Caco-2 (cell line): Measurements from ENCODE around the gene TLE5. TPM values are rescaled to one million over a fixed set of nuclear protein-coding genes. Genes with fewer than 3 reads are reported as not detected.

ENCODE experiments used
- BruUV-seq: library from RNA; stranded (reverse); fragments of 400-500 nt; replicated peaks from 2 replicates; lab custom pipeline; 2021; lab: Mats Ljungman, UMichigan
- CTCF ChIA-PET: fragments of 300-600 bp; sonication (Branson Sonifier 250); formaldehyde crosslinking; loops from one replicate; lab custom pipeline; 2022; ENCODE audit warnings: antibody characterized with exemption; lab: Charles Lee
- POLR2A ChIA-PET: fragments of 300-600 bp; sonication (Branson Sonifier 250); formaldehyde crosslinking; loops from one replicate; lab custom pipeline; 2022; ENCODE audit warnings: antibody characterized with exemption; lab: Charles Lee
- DNase-seq, 2 experiments: peaks; one replicate each; pipeline versions ENCODE4 v3.0.0 to v3.0.0-alpha.2; 2020 to 2022
- H3K27me3 ChIP-seq: replicated peaks from 2 replicates; pipeline ENCODE4 v1.6.0; 2011; ENCODE audit warnings: low read length; ENCODE audit not compliant: control insufficient read depth, insufficient read depth
- H3K36me3 ChIP-seq: 2 replicates; pipeline ENCODE4 v1.5.1; 2011; ENCODE audit warnings: low read length; ENCODE audit not compliant: control insufficient read depth, insufficient read depth
- H3K4me1 ChIP-seq: fragments of 250-450 bp; sonication (Bioruptor Pico); 2 replicates; pipeline ENCODE4 v1.5.1; 2020; ENCODE audit warnings: mild to moderate bottlenecking
- H3K4me3 ChIP-seq: 2 replicates; pipeline ENCODE4 v1.5.1; 2011; ENCODE audit warnings: low read depth, mild to moderate bottlenecking, control low read depth, low read length
- H3K9me3 ChIP-seq: fragments of 250-450 bp; sonication (Bioruptor Pico); 2 replicates; pipeline ENCODE4 v1.5.1; 2020; ENCODE audit warnings: mild to moderate bottlenecking, moderate library complexity
- H3K27ac Mint-ChIP-seq: one replicate; pipeline ENCODE4 v1.8.0; 2022; ENCODE audit warnings: mixed read lengths; ENCODE audit not compliant: unreplicated experiment
- H3K27me3 Mint-ChIP-seq: one replicate; pipeline ENCODE4 v1.8.0; 2022; ENCODE audit warnings: mixed read lengths; ENCODE audit not compliant: insufficient read depth, unreplicated experiment
- H3K36me3 Mint-ChIP-seq: one replicate; pipeline ENCODE4 v1.8.0; 2022; ENCODE audit warnings: mild to moderate bottlenecking, mixed read lengths; ENCODE audit not compliant: insufficient read depth, unreplicated experiment
- H3K4me1 Mint-ChIP-seq: one replicate; pipeline ENCODE4 v1.8.0; 2022; ENCODE audit warnings: low read depth, mixed read lengths; ENCODE audit not compliant: unreplicated experiment
- H3K4me3 Mint-ChIP-seq: one replicate; pipeline ENCODE4 v1.8.0; 2022; ENCODE audit warnings: mild to moderate bottlenecking, moderate library complexity, mixed read lengths; ENCODE audit not compliant: unreplicated experiment
- H3K9me3 Mint-ChIP-seq: one replicate; pipeline ENCODE4 v1.8.0; 2022; ENCODE audit warnings: mixed read lengths; ENCODE audit not compliant: unreplicated experiment
- CTCF ChIP-seq, 2 experiments: fragments of 200-600 bp in 1 of 2; IDR thresholded peaks; 1 replicate in 1 of 2; 2 replicates in 1 of 2; pipeline versions ENCODE4 v1.5.1 to v1.8.0; 2011 to 2022; ENCODE audit warnings: antibody characterized with exemption in 1 of 2, control low read depth in 1 of 2, inconsistent platforms in 1 of 2, low read depth in 1 of 2, low read length in 1 of 2, mild to moderate bottlenecking in 1 of 2, moderate library complexity in 1 of 2; ENCODE audit not compliant: insufficient read depth in 1 of 2, severe bottlenecking in 1 of 2, unreplicated experiment in 1 of 2
- intact Hi-C: fragments of 100-400 bp; cut with micrococcal nuclease; formaldehyde crosslinking; loops from one replicate; pipeline ENCODE4 v1.10.0; 2022; ENCODE audit not compliant: unreplicated experiment
- total RNA-seq: library from RNA; stranded (reverse); gene quantifications from 2 replicates; pipeline ENCODE4 v1.2.3, GENCODE V29; 2022

TLE5 gene
- total RNA-seq, 1 experiment from 2014 or later = 132 TPM

DNA sequence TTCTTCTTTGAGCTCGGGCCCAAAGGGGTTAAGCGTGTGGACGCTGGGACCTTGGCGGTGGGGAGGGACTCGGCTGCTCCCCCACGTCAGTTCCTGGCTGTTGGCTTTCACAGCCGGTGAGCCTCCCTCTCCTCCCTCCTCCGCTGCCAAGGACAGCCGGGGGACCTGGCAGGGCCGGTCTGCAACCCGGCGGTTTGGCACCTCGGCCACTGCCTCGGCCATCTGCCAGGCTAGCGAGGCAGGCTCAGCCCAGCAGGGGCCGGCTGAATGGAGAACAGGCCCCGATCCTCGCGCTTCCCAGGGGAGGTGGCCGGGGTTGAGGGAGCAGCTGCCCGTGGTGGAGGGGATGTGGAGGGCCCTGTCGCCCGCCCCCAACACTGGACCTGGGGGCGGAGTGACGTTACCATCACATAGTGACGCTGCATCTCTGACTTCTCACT, 5.0 kb downstream of the TLE5 start:
- no TSS peak for BruUV-seq
- no peak overlapping the region for H3K4me3 Mint-ChIP-seq
- intact Hi-C loops = no loop called here
- no peak for DNase-seq
- no peaks in the 10 kb centered on the region for H3K27me3 Mint-ChIP-seq
- peaks cover 20% of the 10 kb centered on the region for H3K36me3 Mint-ChIP-seq
- no peak overlapping the region for H3K4me3 ChIP-seq
- CTCF ChIA-PET = interaction anchor here (0.6 kb wide), 1 partner anchor 106 kb away, joined by 4 read pairs; no protein-coding TSS in a partner anchor
- TF ChIP-seq CTCF (IDR thresholded peaks at IDR 0.05; ENCODE audit: insufficient read depth in 1 of 2, low read depth in 1 of 2, low read length in 1 of 2, severe bottlenecking in 1 of 2, unreplicated experiment in 1 of 2) = no peak
- H3K36me3 ChIP-seq = no peaks in the 10 kb centered on the region
- H3K27ac Mint-ChIP-seq = no peak overlapping the region
- no peaks in the 10 kb centered on the region for H3K27me3 ChIP-seq
- no peaks in the 10 kb centered on the region for H3K9me3 Mint-ChIP-seq
- H3K4me1 Mint-ChIP-seq = peaks cover 6% of the 10 kb centered on the region
- H3K4me1 ChIP-seq = peaks cover 9% of the 10 kb centered on the region; the same call in 1 of the 2 replicates
- POLR2A ChIA-PET = no interaction called here
- H3K9me3 ChIP-seq = no peaks in the 10 kb centered on the region

GRCh38 chr19:3056417-3057088, 5.7 kb downstream of the TLE5 start:
- POLR2A ChIA-PET = no interaction called here
- no peak for DNase-seq
- Mint-ChIP-seq H3K4me3 (no peak overlapping the region), H3K4me1 (peaks cover 6% of the 10 kb centered on the region), H3K9me3 (no peaks in the 10 kb centered on the region), H3K27ac (peak overlapping the region; percentile 69), H3K36me3 (peaks cover 20% of the 10 kb centered on the region), H3K27me3 (no peaks in the 10 kb centered on the region)
- no peak for TF ChIP-seq CTCF (IDR thresholded peaks at IDR 0.05; ENCODE audit: insufficient read depth in 1 of 2, low read depth in 1 of 2, low read length in 1 of 2, severe bottlenecking in 1 of 2, unreplicated experiment in 1 of 2)
- intact Hi-C loops = no loop called here
- BruUV-seq = no TSS peak
- Histone ChIP-seq H3K9me3 (no peaks in the 10 kb centered on the region), H3K36me3 (no peaks in the 10 kb centered on the region), H3K4me3 (no peak overlapping the region), H3K4me1 (peaks cover 9% of the 10 kb centered on the region; the same call in 1 of the 2 replicates), H3K27me3 (no peaks in the 10 kb centered on the region)
- CTCF ChIA-PET = interaction anchor here (0.6 kb wide), 1 partner anchor 75 kb away, joined by 3 read pairs; no protein-coding TSS in a partner anchor

GRCh38 chr19:3055741-3056416, 6.4 kb downstream of the TLE5 start:
- H3K4me3 Mint-ChIP-seq = no peak overlapping the region
- no peaks in the 10 kb centered on the region for H3K9me3 Mint-ChIP-seq
- intact Hi-C loops = no loop called here
- no peaks in the 10 kb centered on the region for H3K36me3 ChIP-seq
- no peaks in the 10 kb centered on the region for H3K9me3 ChIP-seq
- peaks cover 6% of the 10 kb centered on the region for H3K4me1 Mint-ChIP-seq
- peaks cover 9% of the 10 kb centered on the region; the same call in 1 of the 2 replicates for H3K4me1 ChIP-seq
- H3K4me3 ChIP-seq = no peak overlapping the region
- H3K36me3 Mint-ChIP-seq = peaks cover 20% of the 10 kb centered on the region
- no peak for TF ChIP-seq CTCF (IDR thresholded peaks at IDR 0.05; ENCODE audit: insufficient read depth in 1 of 2, low read depth in 1 of 2, low read length in 1 of 2, severe bottlenecking in 1 of 2, unreplicated experiment in 1 of 2)
- no peak for DNase-seq
- no peaks in the 10 kb centered on the region for H3K27me3 Mint-ChIP-seq
- no TSS peak for BruUV-seq
- POLR2A ChIA-PET = no interaction called here
- no peaks in the 10 kb centered on the region for H3K27me3 ChIP-seq
- CTCF ChIA-PET = interaction anchor here (0.6 kb wide), 1 partner anchor 75 kb away, joined by 3 read pairs; no protein-coding TSS in a partner anchor
- H3K27ac Mint-ChIP-seq = peak overlapping the region; percentile 58
